SIG-M5 treated with dmso at 0.1 percent for 504 hours (cell line): ENCODE data around the gene RAET1E.
"Not testable (repeated sequence)": the region's sequence is repeated elsewhere in the genome, so short reads cannot be mapped to it uniquely, and the experiment has no call there.

Source experiments
- DNase-seq: peaks from one replicate; lab custom pipeline; 2025; ENCODE audit not compliant: unreplicated experiment; lab: John Stamatoyannopoulos, UW

RAET1E gene

GRCh38 chr6:149897855-149898744 is at the start of gene RAET1E:
Gene RAET1E, minus strand, starts transcription at chr6:149898113. Its CDS starts 7,212 bp downstream, at chr6:149890901.
- no peak for DNase-seq

DNA sequence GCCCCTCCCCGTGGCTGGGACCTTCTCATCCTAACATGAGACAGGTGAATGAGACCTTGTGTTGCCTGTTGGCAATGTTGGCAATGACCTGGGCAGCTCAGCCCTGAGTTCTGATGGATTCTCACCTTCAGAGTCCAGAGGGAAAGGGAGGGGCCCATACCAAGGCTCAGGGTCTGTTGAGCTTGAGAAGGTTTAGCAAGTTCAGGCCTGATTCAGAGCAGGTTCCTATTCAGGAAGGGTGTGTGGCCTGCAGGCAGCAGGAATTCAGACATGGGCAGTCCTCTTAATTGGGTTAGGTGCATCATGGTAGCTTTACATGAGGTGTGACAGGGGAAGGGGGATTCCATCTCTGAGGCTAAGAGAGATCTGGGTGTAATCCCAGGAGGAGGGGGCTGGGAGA is 49.6 kb upstream of the RAET1E start:
- not testable (repeated sequence) for DNase-seq

GRCh38 chr6:149946631-149947030 is 48.7 kb upstream of the RAET1E start:
- DNase-seq, result not testable (repeated sequence)

DNA sequence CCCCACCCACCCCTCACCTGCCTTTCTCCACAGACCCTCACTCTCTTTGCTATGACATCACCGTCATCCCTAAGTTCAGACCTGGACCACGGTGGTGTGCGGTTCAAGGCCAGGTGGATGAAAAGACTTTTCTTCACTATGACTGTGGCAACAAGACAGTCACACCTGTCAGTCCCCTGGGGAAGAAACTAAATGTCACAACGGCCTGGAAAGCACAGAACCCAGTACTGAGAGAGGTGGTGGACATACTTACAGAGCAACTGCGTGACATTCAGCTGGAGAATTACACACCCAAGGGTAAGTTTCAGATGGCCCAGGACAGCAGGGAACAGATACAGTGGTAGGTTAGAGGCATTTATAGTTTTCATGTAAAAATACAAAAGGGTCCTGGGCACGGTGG is 47.4 kb upstream of the RAET1E start:
- not testable (repeated sequence) for DNase-seq

DNA sequence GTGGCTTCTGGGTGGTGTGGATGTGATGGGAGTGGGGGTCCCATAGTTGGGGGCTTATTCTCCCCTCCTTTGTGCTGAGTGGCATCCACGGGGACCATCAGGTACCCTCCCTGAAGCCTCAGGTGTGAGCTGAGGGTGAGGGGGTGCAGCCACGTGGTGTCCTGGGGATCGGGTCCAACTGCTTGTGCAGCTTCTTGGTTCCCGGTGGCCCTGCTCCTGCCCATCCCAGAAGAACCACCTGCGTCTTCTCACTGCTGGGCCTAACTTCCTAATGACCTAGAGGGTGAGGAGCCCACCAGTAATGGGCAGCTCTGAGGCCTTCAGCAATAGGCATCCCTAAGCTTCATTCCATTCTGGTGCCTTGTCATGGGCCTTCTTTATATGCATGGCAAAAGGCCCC is 45.4 kb upstream of the RAET1E start:
- not testable (repeated sequence) for DNase-seq

GRCh38 chr6:149942461-149942829 is 44.5 kb upstream of the RAET1E start:
- DNase-seq, result no peak

GRCh38 chr6:149941583-149942460 is 43.9 kb upstream of the RAET1E start, which contains the start of gene ULBP2:
Gene ULBP2, plus strand, starts transcription at chr6:149942014. Its CDS starts 59 bp downstream, at chr6:149942073.
- DNase-seq, result peak; percentile 76

GRCh38 chr6:149940672-149940982 is 42.7 kb upstream of the RAET1E start:
- no peak for DNase-seq

DNA sequence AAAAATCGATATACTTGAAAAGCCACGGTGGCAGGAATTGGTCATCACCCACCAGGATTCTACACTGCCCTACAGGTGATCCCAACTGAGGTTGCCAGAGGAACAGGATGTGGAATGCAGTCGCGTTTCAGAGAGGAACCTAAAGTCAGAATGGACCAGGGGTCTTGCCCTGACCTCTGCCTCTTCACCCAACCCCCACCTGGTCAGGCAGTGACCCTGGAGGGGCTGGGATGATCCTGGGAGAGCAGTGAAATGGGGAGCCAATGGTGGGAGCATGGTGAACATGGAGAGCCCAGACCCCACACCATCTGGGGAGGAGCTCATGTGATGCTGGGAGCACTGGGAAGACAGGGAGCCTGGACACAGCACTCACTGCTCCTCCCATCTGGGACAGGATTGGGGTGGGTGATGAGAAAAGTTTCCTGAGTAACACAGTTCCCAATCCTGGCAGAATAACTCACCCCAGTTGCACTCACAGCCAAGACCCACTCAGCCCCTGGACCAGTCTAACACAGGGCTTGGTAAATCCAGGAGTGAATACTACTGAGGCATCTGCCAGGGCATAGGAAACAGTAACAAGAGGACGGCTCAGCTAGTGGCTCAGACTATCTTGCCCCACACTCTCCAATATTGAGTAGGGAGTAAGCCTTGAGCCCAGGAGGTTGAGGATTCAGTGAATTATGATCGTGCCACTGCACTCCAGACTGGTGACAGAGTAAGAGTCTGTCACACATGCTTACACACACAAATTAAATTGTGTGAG is 42.2 kb upstream of the RAET1E start:
- DNase-seq, result no peak

- DNase-seq, result no peak
Observed at GRCh38 chr6:149939356-149939648, 41.4 kb upstream of the RAET1E start.

- DNase-seq, result no peak
Observed at GRCh38 chr6:149938571-149939355, 40.9 kb upstream of the RAET1E start.

GRCh38 chr6:149938013-149938570 is 40.2 kb upstream of the RAET1E start:
- not testable (repeated sequence) for DNase-seq

GRCh38 chr6:149936743-149937142 is 38.8 kb upstream of the RAET1E start:
- no peak for DNase-seq

DNA sequence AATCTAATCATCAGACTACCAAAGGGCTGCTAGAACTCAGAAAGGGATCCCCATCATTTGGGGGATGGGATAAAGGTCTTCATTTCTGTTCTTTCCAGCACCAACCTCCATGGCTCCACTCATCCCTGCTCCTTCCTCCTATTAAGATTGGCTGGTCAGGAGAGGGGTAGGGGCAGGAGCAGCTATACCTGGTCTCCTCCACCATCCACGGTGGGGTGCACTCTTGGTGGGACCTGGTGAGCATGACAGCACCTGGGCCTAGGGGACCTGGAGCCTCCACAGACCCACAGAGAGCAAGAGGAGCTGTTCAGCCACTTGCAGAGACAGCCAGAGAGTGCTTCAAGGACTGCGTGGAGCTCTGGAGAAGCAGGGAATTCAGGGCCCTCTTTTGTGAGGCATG is 37.8 kb upstream of the RAET1E start:
- no peak for DNase-seq

DNA sequence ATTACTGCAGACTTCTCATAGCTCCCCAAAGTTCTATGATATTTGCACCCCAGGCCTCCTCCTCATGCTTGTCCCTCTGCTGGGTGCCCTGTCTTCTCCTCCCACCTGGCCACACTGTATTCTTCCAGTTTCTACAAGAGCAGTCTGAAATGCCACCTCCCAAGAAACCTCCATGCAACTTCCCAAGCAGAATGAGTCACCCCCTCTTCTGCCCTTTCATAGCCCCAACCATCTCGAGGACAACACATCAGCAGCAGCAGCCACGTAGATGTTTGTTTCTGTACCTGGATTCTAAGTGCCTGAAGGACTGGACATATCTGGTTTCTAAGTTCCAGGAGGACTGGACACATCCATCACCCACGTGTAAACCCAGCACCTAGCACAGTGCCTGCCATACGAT is 37.3 kb upstream of the RAET1E start:
- no peak for DNase-seq

- DNase-seq, result peak; percentile 64
Observed at GRCh38 chr6:149934249-149935156, 36.6 kb upstream of the RAET1E start.

DNA sequence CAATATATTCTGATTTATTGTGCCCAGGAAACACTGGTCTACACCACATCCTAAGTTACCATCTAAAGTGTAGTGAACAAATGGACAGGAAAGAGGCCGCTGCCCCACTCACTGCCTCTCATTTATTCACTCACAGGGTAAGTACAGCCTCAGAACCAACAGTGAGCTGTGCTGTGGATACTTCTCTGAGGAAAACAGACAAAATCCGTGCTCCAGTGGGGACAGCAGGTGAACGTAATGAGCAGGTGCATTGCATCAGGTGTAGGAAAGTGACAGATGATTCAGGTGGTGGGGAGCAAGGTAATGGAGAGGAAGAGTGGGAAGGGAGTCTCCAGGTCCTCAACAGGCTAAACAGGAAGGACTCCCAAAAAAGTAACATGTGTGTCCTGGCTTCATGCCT is 35.5 kb upstream of the RAET1E start:
- DNase-seq, result no peak

GRCh38 chr6:149933036-149933435 is 35.1 kb upstream of the RAET1E start:
- DNase-seq, result no peak

DNA sequence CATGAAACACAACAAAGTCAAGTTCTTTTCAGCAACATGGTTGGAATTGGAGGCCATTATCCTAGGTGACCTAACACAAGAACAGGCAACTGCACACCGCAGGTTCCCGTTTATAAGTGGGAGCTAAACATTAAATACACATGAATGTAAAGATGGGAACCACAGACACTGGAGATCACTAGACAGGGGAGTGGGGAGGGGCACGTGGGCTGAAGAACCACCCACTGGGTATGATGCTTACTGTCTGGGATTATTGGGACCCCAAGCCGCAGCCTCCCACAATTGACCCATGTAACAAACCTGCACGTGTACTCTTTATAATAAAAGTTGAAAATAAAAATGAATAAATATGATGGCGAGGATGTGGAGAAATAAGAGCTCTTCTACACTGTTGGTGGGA is 33.6 kb upstream of the RAET1E start:
- DNase-seq, result no peak
